AG20443 (cell line): ENCODE results near the gene HIP1.
"Not testable (repeated sequence)": the region's sequence is repeated elsewhere in the genome, so short reads cannot be mapped to it uniquely, and the experiment has no call there.

ENCODE experiments used
- DNase-seq: peaks from one replicate; pipeline ENCODE4 v3.0.0; 2012; ENCODE audit warnings: low spot score, mixed read lengths

Gene HIP1

DNA sequence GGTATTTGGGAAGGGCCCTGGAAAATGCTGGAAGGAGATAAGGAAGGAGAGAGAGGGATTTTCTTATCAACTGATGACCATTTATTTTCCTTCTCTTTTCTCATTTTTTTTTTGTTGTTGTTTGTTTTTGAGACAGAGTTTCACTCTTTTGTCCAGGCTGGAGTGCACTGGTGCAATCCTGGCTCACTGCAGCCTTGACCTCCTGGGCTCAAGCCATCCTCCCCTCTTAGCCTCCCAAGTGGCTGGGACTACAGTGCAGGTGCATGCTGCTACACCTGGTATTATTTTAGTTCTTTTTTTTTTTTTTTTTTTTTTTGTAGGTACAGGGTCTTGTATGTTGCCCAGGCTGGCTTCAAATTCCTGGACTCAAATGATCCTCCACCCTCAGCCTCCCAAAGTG lies 52.2 kb downstream of the HIP1 start:
- no peak for DNase-seq

DNA sequence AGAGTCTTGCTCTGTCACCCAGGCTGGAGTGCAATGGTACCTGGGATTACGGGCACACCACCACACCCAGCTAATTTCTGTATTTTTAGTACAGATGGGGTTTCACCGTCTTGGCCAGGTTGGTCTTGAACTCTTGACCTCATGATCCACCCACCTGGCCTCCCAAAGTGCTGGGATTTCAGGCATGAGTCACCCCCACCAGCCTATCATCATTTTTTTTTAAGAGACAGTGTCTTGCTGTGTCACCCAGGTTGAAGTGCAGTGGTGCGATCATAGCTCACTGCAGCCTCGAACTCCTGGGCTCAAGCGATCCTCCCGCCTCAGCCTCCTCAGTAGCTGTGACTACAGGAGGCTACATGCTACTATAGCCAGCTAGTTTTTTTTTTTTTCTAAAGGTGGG lies 56.7 kb downstream of the HIP1 start:
- not testable (repeated sequence) for DNase-seq

DNA sequence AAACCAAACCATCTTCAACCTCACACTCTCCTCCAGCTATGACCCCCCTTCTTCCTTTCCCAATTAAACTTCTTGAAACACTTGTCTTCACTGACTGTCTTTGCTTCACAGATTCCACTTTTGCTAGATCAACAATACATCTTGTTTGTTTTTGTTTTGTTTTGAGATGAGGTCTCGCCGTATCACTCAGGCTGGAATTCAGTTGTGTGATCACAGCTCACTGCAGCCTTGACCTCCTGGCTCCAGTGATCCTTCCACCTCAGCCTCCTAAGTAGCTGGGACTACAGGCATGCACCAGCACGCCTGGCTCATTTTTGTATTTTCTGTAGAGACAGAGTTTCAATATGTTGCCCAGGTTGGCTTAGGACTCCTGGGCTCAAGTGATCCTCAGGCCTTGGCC lies 59.7 kb downstream of the HIP1 start:
- DNase-seq, result no peak

DNA sequence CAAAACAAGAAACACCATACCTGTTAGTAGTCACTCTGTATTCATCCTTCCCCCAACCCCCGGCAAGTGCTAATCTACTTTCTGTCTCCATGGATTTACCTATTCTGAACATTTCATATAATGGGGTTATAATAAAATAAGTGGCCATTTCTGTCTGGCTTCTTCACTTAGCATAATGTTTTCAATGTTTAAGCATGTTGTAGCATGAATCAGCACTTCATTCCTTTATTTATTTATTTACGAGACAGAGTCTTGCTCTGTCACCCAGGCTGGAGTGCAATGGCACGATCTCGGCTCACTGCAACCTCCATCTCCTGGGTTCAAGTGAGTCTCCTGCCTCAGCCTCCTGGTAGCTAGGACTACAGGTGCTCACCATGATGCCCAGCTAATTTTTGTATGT lies 69.2 kb downstream of the HIP1 start:
- DNase-seq, result no peak

DNA sequence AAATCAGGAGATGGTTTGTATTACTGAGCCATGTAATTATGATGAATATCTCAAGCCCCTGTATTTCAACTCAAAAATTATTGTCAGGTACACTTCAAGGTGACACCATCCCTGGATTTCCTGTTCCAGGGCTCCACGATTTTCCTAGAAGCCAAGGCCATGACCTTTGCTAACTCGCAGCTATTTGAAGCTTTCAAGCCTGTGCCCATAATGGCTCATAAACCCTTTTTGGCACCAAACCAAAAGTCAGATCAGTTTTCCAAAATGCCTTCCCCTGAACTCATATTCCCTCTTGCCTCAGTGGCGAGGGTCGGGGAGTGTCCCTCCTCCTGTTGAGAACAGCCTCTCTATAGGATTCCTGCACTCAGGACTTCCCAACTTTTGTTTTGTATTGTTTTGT lies 70.8 kb downstream of the HIP1 start:
- no peak for DNase-seq

DNA sequence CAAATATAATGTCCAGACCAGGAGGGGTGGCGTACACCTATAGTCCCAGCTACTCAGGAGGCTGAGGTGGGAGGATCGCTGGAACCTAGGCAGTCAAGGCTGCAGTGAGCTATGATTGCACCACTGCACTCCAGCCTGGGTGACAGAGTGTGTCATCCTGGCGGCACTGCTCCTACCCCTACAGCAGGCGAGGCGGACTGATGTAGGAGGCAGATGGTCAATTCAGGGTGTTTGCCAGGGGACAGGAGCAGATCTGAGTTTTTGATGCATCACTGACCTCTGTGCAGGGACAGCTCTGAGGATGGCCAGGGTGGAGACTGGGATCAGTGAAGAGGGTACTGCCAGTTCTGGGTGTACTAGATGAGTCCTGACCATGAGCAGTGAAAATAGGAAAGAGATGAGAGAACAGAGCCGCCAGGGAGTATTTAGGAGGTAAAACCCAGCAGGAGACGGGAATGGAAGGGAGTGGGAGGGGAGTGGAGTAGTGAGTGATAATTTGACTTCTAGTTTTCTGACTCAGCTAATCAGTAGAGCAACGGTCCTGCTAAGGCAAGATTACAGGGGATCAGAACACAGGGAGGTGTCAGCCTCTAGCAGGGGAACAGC lies 75.3 kb downstream of the HIP1 start:
- DNase-seq, result no peak

DNA sequence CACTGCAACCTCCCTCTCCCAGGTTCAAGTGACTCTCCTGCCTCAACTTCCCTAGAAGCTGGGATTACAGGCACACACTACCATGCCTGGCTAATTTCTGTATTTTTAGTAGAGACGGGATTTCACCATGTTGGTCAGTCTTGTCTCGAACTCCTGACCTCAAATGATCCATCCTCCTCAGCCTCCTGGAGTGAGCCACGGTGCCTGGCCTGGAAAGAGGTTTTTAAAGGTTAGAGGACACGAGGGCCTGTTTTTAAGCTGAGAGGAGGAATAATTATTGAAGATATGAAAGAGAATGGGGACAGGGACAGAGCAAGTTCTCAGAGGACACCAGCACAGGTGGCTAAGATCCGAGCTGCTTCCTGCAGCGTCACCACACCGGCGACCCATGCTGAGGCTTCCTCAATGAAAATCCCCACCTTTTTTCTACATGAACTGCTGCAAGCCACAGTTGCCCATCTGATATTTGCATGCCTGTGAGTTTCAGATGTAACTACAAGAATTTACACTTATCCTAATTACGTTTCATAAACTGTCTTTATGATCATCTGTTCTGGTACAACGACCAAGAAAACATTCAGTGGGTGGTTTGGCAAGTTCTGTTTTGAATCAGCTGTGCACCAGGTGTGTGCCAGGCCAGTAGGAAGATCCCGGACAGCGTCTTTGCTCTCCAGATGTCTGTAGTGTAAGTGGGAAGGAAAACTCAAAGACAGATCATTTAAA lies 76.0 kb downstream of the HIP1 start:
- no peak for DNase-seq

DNA sequence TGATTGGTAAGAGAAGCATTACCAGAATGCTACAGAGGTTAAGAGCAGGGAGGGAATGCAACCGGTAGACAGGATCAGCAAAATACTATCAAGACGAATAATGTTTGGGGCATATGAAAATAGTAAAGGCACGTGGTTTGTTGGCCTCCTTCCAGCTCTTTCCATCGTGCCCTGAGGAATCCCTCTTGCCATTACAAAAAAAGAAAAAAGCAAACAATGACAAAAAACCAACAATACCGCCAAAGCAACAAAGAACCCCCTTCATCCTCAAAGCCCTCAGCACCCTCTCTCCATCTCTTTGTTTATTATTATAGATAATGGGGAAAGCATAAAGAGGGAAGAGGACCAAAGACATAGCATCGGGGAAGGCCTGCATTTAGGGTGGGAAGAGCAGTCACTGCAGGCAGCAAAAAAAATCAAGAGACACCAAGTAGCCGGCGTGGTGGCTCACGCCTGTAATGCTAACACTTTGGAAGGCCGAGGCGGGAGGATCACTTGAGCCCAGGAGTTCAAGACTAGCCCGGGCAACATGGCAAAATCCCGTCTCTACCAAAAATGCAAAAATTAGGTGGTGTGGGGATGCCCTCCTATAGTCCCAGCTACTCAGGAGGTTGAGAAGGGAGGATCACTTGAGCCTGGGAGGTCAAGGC lies 78.0 kb downstream of the HIP1 start:
- DNase-seq, result no peak

DNA sequence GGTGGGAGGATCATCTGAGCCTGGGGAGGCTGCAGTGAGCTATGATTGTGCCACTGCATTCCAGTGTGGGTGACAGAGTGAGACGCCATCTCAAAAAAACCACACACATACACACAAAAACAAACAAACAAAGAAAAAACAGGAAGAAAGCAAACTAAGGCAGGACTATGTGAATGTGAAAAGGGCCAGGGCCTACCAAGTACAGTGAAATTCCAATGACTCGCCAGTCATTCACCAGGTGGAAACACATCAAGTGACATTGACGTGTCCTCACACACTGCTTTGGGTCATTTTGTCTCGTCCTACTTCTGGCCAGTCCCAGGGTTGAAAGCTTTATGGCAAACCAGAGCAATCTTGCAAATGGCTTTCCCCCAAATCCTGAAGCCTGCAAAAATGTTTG lies 79.9 kb downstream of the HIP1 start:
- no peak for DNase-seq

DNA sequence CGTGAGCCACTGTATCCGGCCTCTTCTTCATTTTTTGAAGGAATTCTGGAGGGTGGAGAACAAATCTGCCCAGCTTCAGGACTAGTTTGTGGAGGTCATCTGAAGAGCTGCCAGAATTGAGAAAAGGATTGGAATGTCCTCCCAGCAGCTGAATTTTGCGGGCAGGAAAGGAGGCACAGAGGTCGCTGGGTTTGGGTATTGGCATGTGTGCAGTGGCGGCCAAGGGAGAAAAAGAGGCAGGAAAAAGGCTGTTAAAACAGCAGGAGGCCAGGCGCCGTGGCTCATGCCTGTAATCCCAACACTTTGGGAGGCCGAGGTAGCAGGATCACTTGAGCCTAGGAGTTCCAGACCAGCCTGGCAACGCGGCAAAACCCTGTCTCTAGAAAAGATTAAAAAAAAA lies 80.4 kb downstream of the HIP1 start:
- no peak for DNase-seq

DNA sequence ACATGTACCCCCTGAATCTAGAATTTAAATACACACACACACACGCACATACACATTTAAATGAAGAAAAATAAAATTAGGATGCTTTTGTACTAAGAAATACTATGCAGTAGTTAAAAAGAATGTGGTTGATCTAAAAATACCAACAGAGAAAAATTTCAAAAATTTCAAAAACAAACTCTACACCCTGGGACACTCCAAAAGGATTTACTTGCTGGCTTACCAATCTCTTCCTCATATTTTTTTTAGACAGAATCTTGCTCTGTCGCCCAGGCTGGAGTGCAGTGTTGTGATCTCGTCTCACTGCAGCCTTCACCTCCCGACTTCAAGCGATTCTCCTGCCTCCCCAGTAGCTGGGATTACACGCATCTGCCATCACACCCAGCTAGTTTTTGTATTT lies 80.9 kb downstream of the HIP1 start:
- DNase-seq, result no peak

DNA sequence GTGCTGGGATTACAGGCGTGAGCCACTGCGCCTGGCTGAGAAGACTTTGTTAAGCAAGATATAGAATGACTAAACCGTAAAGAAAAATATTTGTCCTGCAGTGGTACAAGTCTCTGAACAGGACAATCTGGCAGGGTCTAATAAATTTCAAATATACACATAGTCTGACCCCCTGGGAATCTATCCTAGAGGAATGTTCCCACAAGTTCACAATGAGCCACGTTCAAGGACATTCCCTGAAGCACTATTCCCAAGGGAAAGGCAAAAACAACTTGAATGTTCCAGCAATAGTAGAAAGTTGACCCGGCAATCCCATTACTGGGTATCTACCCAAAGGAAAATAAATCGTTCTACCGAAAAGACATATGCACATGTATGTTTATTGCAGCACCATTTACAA lies 82.0 kb downstream of the HIP1 start:
- DNase-seq, result no peak

DNA sequence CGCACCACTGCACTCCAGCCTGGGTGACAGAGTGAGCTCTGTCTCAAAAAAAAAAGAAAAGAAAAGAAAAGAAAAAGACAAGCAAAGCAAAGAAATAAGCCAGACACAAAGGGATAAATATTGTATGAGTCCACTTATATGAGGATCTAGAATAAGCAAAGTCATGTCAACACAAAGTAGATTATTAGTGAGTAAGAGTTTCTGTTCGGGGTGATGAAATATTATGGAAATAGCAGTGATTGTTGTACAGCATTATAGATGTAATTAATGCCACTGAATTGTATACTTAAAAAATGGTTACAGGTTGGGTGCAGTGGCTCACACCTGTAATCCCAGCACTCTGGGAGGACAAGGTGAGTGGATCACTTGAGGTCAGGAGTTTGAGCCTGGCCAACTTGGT lies 83.2 kb downstream of the HIP1 start:
- DNase-seq, result no peak

DNA sequence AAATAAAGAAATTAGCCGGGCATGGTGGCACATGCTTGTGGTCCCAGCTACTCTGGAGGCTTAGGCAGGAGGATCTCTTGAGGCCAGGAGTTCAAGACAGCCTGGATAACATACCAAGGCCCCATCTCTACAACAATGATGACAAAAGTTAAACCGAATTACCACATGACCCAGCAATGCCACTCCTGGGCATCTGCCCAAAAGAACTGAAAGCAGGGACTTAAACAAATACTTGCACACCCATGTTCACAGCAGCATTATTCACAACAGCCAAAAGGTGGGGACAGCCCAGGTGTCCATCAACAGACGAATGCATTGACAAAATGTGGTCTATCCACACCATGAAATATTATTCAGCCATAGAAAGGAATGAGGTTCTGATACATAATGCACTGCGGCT lies 83.9 kb downstream of the HIP1 start:
- DNase-seq, result no peak

DNA sequence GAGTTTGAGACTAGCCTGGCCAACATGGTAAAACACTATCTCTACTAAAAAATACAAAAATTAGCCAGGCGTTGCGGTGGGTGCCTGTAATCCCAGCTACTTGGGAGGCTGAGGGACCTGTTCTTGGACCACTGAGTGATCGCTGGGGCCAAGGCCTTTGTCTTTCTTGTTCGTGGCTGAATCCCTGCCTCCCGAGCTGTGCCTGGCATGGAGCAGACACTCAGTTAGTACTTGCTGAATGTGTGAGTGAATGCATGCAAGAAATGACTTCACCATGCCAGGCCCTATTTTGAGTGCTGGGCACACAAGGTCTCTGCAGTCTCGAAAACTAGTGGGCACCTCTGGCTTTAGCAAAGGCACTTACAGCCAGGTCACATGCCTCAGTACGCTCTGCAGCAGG lies 85.1 kb downstream of the HIP1 start:
- no peak for DNase-seq

DNA sequence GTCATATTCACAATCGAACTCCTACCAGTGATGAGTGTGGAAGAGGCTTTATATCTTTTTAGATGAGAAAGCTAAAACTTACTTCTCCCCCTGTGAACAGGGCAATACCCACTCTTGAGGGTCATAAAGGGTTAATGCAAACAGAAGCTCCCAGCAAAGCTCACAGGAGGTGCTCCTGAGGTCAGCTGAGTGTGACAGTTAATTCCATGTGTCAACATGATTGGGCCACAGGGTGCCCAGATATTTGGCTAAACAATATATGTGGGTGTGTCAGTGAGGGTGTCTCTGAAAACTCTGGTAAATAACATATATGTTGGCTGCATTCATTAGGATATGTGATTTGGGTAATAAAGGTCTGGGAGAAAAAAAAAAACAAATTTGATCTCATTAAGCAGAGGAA lies 86.0 kb downstream of the HIP1 start:
- no peak for DNase-seq

DNA sequence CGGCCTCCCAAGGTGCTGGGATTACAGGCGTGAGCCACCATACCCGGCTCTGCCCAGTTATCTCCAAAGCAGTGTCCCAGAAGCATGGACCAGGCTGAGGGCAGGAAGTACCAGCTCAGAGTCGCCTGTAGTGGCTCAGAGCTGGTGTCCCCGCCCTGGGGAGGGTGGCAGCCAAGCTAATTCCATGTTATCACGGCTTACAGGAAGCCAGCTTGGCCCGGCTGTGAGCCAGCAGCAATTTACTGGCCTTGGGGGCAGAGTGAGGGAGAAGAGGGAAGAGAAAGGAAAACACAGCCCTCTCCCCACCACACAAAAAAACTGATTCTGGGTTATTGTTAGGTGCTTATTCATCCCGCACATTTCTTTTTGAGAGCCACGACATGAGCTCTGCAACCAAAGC lies 88.1 kb downstream of the HIP1 start:
- no peak for DNase-seq

DNA sequence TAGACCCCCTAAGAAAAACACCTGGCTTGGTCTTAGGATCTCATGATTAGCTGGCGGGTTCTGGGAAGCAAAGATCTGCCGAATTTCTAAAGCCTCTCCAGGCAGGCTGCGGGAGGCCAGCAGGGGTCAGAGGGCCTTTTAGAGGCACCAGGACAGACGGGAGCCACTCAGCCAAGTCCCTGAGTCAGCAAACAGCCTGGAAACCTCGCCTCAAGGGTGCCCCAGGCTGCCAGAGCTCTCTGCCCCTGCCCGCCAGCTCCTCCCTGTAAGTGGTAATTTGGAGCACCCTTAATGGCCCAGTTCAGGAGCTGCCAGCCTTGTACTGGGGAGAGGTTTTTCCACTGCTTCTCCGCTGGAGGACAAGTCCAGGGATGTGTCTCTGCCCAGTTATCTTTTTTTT lies 88.7 kb downstream of the HIP1 start:
- no peak for DNase-seq

DNA sequence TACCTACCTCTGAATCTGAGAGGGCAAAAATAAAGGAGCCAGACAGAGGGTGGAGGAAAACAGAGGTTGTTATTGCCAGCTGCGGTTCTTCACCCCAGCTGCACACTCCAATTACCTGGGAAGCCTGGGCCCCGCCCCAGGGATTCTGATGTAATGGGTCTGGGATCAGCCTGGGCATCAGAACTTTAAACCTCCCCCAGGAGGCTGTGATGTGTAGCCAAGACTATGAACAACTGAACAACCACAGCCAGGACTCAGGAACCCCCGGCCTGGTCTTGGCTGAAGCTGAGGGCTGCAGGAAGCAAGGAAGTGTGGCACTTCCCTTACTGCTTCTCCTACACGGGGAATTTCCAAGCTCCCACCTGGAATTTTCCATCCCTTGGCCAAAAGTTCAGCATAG lies 89.3 kb downstream of the HIP1 start:
- DNase-seq, result peak; percentile 6

DNA sequence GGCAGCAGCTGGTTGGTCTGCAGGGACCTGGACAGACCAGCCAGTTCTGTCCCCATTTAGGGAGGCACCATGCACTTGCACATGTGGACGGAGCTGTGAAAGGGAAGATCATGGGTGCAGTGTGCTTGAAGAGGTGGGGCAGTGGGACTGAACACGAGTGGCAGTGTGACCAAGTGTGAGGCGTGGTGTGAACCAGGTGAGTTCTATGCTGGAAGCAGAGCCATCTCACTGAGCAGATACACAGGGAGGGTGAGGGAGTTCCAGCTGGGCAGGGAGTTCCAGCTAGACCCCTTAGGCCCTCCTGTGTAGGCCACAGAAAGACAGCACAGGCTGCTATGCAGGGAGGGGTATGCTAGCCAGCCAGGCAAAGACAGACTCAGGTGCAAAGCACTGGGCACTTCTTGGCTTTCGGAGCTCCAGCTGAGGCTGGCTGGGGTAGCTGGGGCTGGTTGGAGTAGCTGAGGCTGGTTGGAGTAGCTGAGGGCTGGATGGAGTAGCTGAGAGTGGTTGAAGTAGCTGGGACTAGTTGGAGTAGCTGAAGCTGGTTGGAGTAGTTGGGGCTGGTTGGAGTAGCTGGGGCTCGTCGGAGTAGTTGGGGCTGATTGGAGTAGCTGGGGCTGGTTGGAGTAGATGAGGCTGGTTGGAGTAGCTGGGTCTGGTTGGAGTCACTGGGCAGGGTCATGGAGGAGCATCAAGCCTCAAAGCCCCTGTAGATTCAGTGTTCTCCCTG lies 90.9 kb downstream of the HIP1 start:
- no peak for DNase-seq

DNA sequence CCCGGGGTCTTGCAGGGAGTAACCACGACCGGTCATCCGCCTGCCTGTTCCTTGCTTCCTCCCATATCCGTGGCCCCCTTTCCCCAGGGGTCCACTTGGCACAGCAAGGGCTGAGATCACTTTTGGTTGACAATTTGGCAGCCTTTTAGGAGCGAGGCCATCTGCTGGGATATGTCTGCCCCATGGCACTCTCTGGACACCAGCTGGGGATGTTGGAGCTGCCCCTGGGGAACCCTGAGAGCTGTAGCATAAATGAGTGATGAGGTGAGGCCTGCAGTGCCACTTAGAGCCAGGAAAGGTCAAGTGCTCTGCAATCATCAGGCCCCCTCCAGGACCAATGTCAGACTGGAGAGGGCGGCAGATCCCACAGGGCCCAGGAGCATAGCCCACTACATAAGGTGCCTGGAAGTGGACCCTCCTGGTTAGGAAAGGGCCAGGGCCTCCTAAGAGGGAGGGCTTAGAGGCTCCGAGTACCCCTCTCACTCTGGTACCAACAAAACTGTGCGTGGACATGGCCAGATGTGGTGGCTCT lies 92.1 kb downstream of the HIP1 start:
- DNase-seq, result no peak

DNA sequence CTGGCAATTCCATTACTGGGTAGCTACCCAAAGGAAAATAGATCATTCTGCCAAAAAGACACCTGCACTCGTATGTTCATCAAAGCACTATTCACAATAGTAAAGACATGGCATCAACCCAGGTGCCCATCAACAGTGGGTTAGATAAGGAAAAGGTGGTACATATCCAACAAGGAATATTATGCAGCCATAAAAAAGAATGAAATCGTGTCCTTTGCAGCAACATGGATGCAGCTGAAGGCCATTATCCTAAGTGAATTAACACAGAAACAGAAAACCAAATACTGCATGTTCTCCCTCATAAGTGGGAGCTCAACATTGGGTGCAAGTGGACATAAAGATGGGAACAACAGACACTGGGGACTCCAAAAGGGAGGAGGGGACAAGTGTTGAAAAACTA lies 93.2 kb downstream of the HIP1 start:
- DNase-seq, result no peak

DNA sequence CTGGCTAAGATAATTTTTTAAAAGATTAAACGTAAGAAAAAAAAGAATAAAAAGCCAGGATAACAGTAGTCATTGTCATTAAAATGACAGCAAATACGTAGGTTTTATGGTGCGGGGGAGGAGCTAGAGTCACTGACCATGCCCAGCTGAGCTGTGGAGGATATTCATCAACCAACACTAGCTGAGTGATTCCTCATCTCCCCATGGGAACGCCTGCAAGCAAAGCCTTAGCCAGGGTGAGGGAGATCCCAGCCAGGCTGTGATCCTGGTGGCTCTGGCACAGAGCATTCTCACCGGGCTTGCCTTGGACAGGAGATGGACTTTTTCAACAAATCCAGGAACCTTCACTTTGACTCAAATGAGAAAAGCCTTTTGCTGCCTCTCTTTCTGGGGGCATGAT lies 94.2 kb downstream of the HIP1 start:
- DNase-seq, result no peak
